Ascending aorta (tissue), 2 donors: Measurements from ENCODE around the gene CCL28. TPM values are rescaled to one million over a fixed set of nuclear protein-coding genes. Genes with fewer than 3 reads are reported as not detected.
"Not testable (repeated sequence)": the region's sequence is repeated elsewhere in the genome, so short reads cannot be mapped to it uniquely, and the experiment has no call there.

ENCODE experiments used
- DNase-seq, 2 donors: peaks; one replicate each; pipeline ENCODE4 v3.0.0-alpha.2; 2019; ENCODE audit warnings: low spot score in 2 of 2
- H3K27ac ChIP-seq, 2 donors: fragments of 200-600 bp; sonication (generic); one replicate each; pipeline ENCODE4 v1.5.1; 2016 to 2017; ENCODE audit warnings: mild to moderate bottlenecking in 1 of 2
- H3K27me3 ChIP-seq: fragments of 200-600 bp; sonication (generic); one replicate; pipeline ENCODE4 v1.5.1; 2017
- H3K36me3 ChIP-seq, 2 donors: fragments of 200-600 bp; sonication (generic); one replicate each; pipeline ENCODE4 v1.5.1; 2016
- H3K4me1 ChIP-seq, 2 donors: fragments of 200-600 bp; sonication (generic); one replicate each; pipeline ENCODE4 v1.5.1; 2016 to 2017; ENCODE audit warnings: mild to moderate bottlenecking in 1 of 2
- H3K4me3 ChIP-seq, 2 donors: fragments of 200-600 bp; sonication (generic); one replicate each; pipeline ENCODE4 v1.5.1; 2016 to 2017; ENCODE audit warnings: mild to moderate bottlenecking in 1 of 2
- H3K9me3 ChIP-seq, 2 donors: fragments of 200-600 bp; sonication (generic); one replicate each; pipeline ENCODE4 v1.5.1; 2016
- CTCF ChIP-seq, 3 experiments: fragments of 200-600 bp in 2 of 3; fragments of 450-650 bp in 1 of 3; sonication (generic) in 2 of 3; IDR thresholded peaks; one replicate each; pipeline ENCODE4 v1.5.1; 2016 to 2019; ENCODE audit warnings: antibody characterized with exemption in 3 of 3, mild to moderate bottlenecking in 1 of 3, moderate library complexity in 1 of 3
- intact Hi-C: fragments of 100-400 bp; cut with DNase I; formaldehyde crosslinking; loops from one replicate; pipeline ENCODE4 v1.15.1; 2023
- total RNA-seq: library from RNA; depleted of rRNA; stranded (reverse); fragments of >200 nt; gene quantifications from one replicate; pipeline ENCODE4 v1.1.0, GENCODE V29; 2016

Gene CCL28, protein sequence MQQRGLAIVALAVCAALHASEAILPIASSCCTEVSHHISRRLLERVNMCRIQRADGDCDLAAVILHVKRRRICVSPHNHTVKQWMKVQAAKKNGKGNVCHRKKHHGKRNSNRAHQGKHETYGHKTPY
- not detected for total RNA-seq

GRCh38 chr5:43412156-43412555, at the start of gene CCL28:
Gene CCL28, minus strand, starts transcription at chr5:43412391. Its CDS starts 75 bp downstream, at chr5:43412316.
- intact Hi-C loops = no loop called here
- Histone ChIP-seq H3K36me3 (no peaks in the 10 kb centered on the region), H3K27me3 (no peaks in the 10 kb centered on the region), H3K4me1 (no peaks in the 10 kb centered on the region), H3K4me3 (no peak within 1 kb of the TSS), H3K27ac (no peak within 1 kb of the TSS), H3K9me3 (no peaks in the 10 kb centered on the region)
- DNase-seq = no peak
- no peak for TF ChIP-seq CTCF (IDR thresholded peaks at IDR 0.05)

DNA sequence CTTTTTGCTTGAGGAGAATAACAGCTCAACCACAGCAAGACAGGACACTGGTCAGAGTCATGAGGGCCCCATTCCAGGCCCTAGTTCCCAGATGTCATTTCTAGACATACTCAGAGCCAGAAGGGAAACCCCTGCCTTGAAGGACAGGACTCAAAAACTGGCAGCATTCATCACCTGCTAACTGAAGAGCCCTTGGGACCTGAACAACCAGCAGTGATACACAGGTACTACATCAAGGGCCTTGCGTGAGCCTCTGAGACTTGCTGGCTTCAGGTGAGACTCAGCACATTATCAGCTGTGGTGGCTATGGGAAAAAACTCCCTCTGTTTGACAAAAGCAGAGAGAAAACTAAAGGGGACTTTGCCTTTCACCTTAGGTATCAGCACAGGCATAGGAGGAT, 48.9 kb upstream of the CCL28 start:
- Histone ChIP-seq H3K36me3 (peaks cover 0 to 12% of the 10 kb centered on the region in 2 donors), H3K4me1 (no peaks in the 10 kb centered on the region), H3K4me3 (no peak overlapping the region), H3K27me3 (no peaks in the 10 kb centered on the region), H3K27ac (no peak overlapping the region), H3K9me3 (peaks cover 11 to 42% of the 10 kb centered on the region in 2 donors)
- no peak for TF ChIP-seq CTCF (IDR thresholded peaks at IDR 0.05)
- no peak for DNase-seq
- intact Hi-C loops = no loop called here

GRCh38 chr5:43456556-43456955, 44.4 kb upstream of the CCL28 start:
- DNase-seq = no peak
- Histone ChIP-seq H3K27me3 (no peaks in the 10 kb centered on the region), H3K36me3 (peaks cover 0 to 25% of the 10 kb centered on the region in 2 donors), H3K4me3 (no peak overlapping the region), H3K27ac (no peak overlapping the region), H3K4me1 (no peaks in the 10 kb centered on the region), H3K9me3 (peaks cover 9 to 45% of the 10 kb centered on the region in 2 donors)
- intact Hi-C loops = no loop called here
- TF ChIP-seq CTCF (IDR thresholded peaks at IDR 0.05) = no peak

DNA sequence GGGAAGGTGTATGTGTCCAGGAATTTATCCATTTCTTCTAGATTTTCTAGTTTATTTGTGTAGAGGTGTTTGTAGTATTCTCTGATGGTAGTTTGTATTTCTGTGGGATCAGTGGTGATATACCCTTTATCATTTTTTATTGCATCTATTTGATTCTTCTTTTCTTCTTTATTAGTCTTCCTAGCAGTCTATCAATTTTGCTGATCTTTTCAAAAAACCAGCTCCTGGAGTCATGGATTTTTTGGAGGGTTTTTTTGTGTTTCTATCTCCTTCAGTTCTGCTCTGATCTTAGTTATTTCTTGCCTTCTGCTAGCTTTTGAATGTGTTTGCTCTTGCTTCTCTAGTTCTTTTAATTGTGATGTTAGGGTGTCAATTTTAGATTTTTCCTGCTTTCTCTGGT, 29.4 kb upstream of the CCL28 start:
- peaks cover 4 to 91% of the 10 kb centered on the region in 2 donors for H3K9me3 ChIP-seq
- H3K27ac ChIP-seq, H3K4me3 ChIP-seq, DNase-seq, H3K4me1 ChIP-seq, H3K27me3 ChIP-seq, intact Hi-C loops: not testable (repeated sequence)
- H3K36me3 ChIP-seq = peaks cover 18 to 39% of the 10 kb centered on the region in 2 donors

DNA sequence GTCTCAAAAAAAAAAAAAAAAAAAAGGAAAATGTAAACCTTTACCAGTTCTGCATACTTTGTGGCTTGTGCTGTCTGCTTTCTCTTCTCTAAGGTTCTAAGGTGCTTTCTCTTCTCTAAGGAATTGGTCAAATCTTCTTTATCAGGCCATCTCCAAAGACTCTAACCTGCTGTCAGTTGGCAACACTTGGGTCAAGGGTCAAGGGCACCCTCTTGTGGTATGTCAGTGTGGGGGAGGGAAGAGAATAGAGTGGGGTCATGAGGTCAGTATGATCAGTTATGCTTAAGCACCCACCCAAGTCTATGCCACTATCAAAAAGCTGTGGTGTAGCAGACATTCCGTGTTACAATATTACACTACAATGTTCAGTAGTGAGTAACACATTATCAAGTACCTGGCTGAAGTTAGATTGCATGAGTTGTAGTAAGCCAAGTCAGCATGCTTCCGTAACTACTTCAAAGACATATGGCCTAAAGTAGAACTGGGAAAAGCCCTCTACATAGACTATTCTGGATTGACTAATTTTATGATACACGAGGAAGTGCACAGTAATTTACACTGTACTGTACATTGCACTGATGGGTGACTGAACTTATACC, 25.0 kb upstream of the CCL28 start:
- Histone ChIP-seq H3K4me3 (no peak overlapping the region), H3K27ac (no peak overlapping the region), H3K36me3 (no peaks in the 10 kb centered on the region), H3K9me3 (peaks cover 4 to 47% of the 10 kb centered on the region in 2 donors), H3K27me3 (no peaks in the 10 kb centered on the region), H3K4me1 (no peaks in the 10 kb centered on the region)
- no peak for TF ChIP-seq CTCF (IDR thresholded peaks at IDR 0.05)
- DNase-seq = no peak
- intact Hi-C loops = no loop called here

DNA sequence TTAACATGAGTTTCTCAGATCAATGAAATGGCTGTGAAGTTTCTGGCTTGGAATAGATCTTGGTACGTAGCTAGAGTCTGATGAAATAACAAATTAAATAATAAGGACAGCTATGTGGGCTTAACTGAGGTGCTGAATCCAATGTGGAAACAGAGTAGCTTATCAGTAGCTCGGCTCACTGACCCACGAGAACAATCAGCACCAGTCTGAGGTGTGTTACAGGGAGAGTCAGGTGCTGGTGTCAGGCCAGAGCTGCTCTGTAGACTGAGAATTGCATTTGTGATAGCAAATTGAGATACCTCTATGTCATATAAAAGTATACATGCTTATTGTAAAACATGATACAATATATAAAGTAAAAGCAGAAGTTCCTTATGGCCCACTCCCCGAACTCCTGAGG, 21.2 kb upstream of the CCL28 start:
- intact Hi-C loops = no loop called here
- no peak for DNase-seq
- Histone ChIP-seq H3K4me1 (no peaks in the 10 kb centered on the region), H3K4me3 (no peak overlapping the region), H3K27ac (no peak overlapping the region), H3K27me3 (no peaks in the 10 kb centered on the region), H3K36me3 (no peaks in the 10 kb centered on the region), H3K9me3 (peaks cover 0 to 10% of the 10 kb centered on the region in 2 donors)
- TF ChIP-seq CTCF (IDR thresholded peaks at IDR 0.05) = no peak
